ENCODE results near the gene P2RY11. TPM values are rescaled to one million over a fixed set of nuclear protein-coding genes. Genes with fewer than 3 reads are reported as not detected.

P2RY11 gene
- total RNA-seq (ENCODE audit: low replicate concordance), result 0.33 and 3.0 TPM in 2 replicates

GRCh38 chr19:10111405-10111811 is at the start of gene P2RY11:
P2RY11 (plus strand) TSS chr19:10111693; CDS start chr19:10111722, 29 bp downstream.
- no peak within 1 kb of the TSS for H3K4me3 ChIP-seq (ENCODE audit: low read depth, low read length)
- no peak for DNase-seq (ENCODE audit: low read depth)
- no peak for TF ChIP-seq CTCF (IDR thresholded peaks at IDR 0.05; ENCODE audit: insufficient read depth, low read length)

GRCh38 chr19:10061717-10062310 is 49.7 kb upstream of the P2RY11 start:
- TF ChIP-seq CTCF (IDR thresholded peaks at IDR 0.05; ENCODE audit: insufficient read depth, low read length), result no peak
- no peak for DNase-seq (ENCODE audit: low read depth)
- H3K4me3 ChIP-seq (ENCODE audit: low read depth, low read length), result no peak overlapping the region

GRCh38 chr19:10068205-10068604 is 43.3 kb upstream of the P2RY11 start:
- no peak for DNase-seq (ENCODE audit: low read depth)
- H3K4me3 ChIP-seq (ENCODE audit: low read depth, low read length), result no peak overlapping the region
- no peak for TF ChIP-seq CTCF (IDR thresholded peaks at IDR 0.05; ENCODE audit: insufficient read depth, low read length)

- no peak for DNase-seq (ENCODE audit: low read depth)
- H3K4me3 ChIP-seq (ENCODE audit: low read depth, low read length), result no peak overlapping the region
- no peak for TF ChIP-seq CTCF (IDR thresholded peaks at IDR 0.05; ENCODE audit: insufficient read depth, low read length)
Observed at GRCh38 chr19:10069046-10069445, 42.4 kb upstream of the P2RY11 start.

GRCh38 chr19:10070730-10071446 is 40.6 kb upstream of the P2RY11 start:
- no peak overlapping the region for H3K4me3 ChIP-seq (ENCODE audit: low read depth, low read length)
- DNase-seq (ENCODE audit: low read depth), result no peak
- TF ChIP-seq CTCF (IDR thresholded peaks at IDR 0.05; ENCODE audit: insufficient read depth, low read length), result no peak

- DNase-seq (ENCODE audit: low read depth), result peak; percentile 29
- H3K4me3 ChIP-seq (ENCODE audit: low read depth, low read length), result no peak overlapping the region
- peak; percentile 33 for TF ChIP-seq CTCF (IDR thresholded peaks at IDR 0.05; ENCODE audit: insufficient read depth, low read length)
Observed at GRCh38 chr19:10074153-10074552, 37.3 kb upstream of the P2RY11 start.

Measured in fibroblast of the aortic adventitia (primary cell).